Activated CD4-positive, alpha-beta T cell treated with anti-CD3 and anti-CD28 coated beads, Interleukin-2, amount 10 ng/mL, durations not matched to agents 7 days and 5 days (primary cell): ENCODE measurements around the gene MET. TPM values are rescaled to one million over a fixed set of nuclear protein-coding genes. Genes with fewer than 3 reads are reported as not detected.
"Not testable (repeated sequence)": the region's sequence is repeated elsewhere in the genome, so short reads cannot be mapped to it uniquely, and the experiment has no call there.

Source experiments
- CTCF ChIA-PET: fragments of 350-600 bp; sonication (Branson Sonifier 250); formaldehyde crosslinking; loops from one replicate; lab custom pipeline; 2021; ENCODE audit warnings: antibody characterized with exemption; lab: Charles Lee
- POLR2A ChIA-PET: fragments of 350-600 bp; sonication (Branson Sonifier 250); formaldehyde crosslinking; loops from one replicate; lab custom pipeline; 2021; ENCODE audit warnings: antibody characterized with exemption; lab: Charles Lee
- DNase-seq: peaks from one replicate; pipeline ENCODE4 v3.0.0-alpha.2; 2020
- H3K27ac Mint-ChIP-seq: one replicate; pipeline ENCODE4 v1.8.0; 2021; ENCODE audit warnings: mild to moderate bottlenecking, moderate library complexity, mixed read lengths
- H3K27me3 Mint-ChIP-seq: one replicate; pipeline ENCODE4 v1.8.0; 2021; ENCODE audit warnings: mixed read lengths
- H3K36me3 Mint-ChIP-seq: one replicate; pipeline ENCODE4 v1.8.0; 2021; ENCODE audit warnings: low read depth, mixed read lengths
- H3K4me1 Mint-ChIP-seq: one replicate; pipeline ENCODE4 v1.8.0; 2021; ENCODE audit warnings: mixed read lengths
- H3K4me3 Mint-ChIP-seq: one replicate; pipeline ENCODE4 v1.8.0; 2021; ENCODE audit warnings: mild to moderate bottlenecking, moderate library complexity, mixed read lengths
- H3K9me3 Mint-ChIP-seq: one replicate; pipeline ENCODE4 v1.8.0; 2021; ENCODE audit warnings: mixed read lengths
- total RNA-seq, 2 experiments: library from RNA; stranded (reverse); gene quantifications; one replicate each; pipeline ENCODE4 v1.2.3, GENCODE V29; 2021

Gene MET
- under 1 TPM; 0.21 to 0.22 TPM for total RNA-seq

- H3K4me3 Mint-ChIP-seq, result peak within 1 kb of the TSS; percentile 72
- H3K27me3 Mint-ChIP-seq, result peaks cover 68% of the 10 kb centered on the region
- POLR2A ChIA-PET, result no interaction called here
- H3K27ac Mint-ChIP-seq, result no peak within 1 kb of the TSS
- no peaks in the 10 kb centered on the region for H3K36me3 Mint-ChIP-seq
- DNase-seq, result peak; percentile 39
- no peaks in the 10 kb centered on the region for H3K9me3 Mint-ChIP-seq
- H3K4me1 Mint-ChIP-seq, result peaks cover 9% of the 10 kb centered on the region
- CTCF ChIA-PET, result interaction anchor here (0.6 to 0.7 kb wide), 2 partner anchors 13 to 130 kb away, joined by 3 read pairs; no protein-coding TSS in a partner anchor
Observed at GRCh38 chr7:116671681-116672595, at the start of gene MET. MET (plus strand) TSS chr7:116672196; CDS start chr7:116699085, 26,889 bp downstream.

GRCh38 chr7:116626886-116627285, 45.1 kb upstream of the MET start:
- POLR2A ChIA-PET, result no interaction called here
- CTCF ChIA-PET, result no interaction called here
- DNase-seq, result no peak
- no peaks in the 10 kb centered on the region for H3K9me3 Mint-ChIP-seq
- peaks cover 21% of the 10 kb centered on the region for H3K27me3 Mint-ChIP-seq
- H3K36me3 Mint-ChIP-seq, result no peaks in the 10 kb centered on the region
- H3K4me3 Mint-ChIP-seq, result no peak overlapping the region
- H3K27ac Mint-ChIP-seq, result no peak overlapping the region
- no peaks in the 10 kb centered on the region for H3K4me1 Mint-ChIP-seq

- DNase-seq, result no peak
- Mint-ChIP-seq H3K36me3 (no peaks in the 10 kb centered on the region), H3K27me3 (peaks cover 23% of the 10 kb centered on the region), H3K27ac (no peak overlapping the region), H3K4me1 (no peaks in the 10 kb centered on the region), H3K4me3 (no peak overlapping the region), H3K9me3 (no peaks in the 10 kb centered on the region)
- CTCF ChIA-PET, result no interaction called here
- POLR2A ChIA-PET, result no interaction called here
Observed at GRCh38 chr7:116629051-116629463, 42.9 kb upstream of the MET start.

GRCh38 chr7:116630357-116630756, 41.6 kb upstream of the MET start:
- ChIA-PET CTCF (interaction anchor here (0.7 to 1.0 kb wide), 2 partner anchors 46 to 451 kb away, joined by 3 to 6 read pairs; no protein-coding TSS in a partner anchor), POLR2A (no interaction called here)
- Mint-ChIP-seq H3K4me1 (no peaks in the 10 kb centered on the region), H3K27me3 (peaks cover 20% of the 10 kb centered on the region), H3K4me3 (no peak overlapping the region), H3K9me3 (no peaks in the 10 kb centered on the region), H3K36me3 (no peaks in the 10 kb centered on the region), H3K27ac (no peak overlapping the region)
- no peak for DNase-seq

GRCh38 chr7:116630932-116631671, 40.9 kb upstream of the MET start:
- Mint-ChIP-seq H3K4me3 (no peak overlapping the region), H3K27ac (no peak overlapping the region), H3K36me3 (no peaks in the 10 kb centered on the region), H3K4me1 (no peaks in the 10 kb centered on the region), H3K9me3 (no peaks in the 10 kb centered on the region), H3K27me3 (peaks cover 15% of the 10 kb centered on the region)
- ChIA-PET CTCF (no interaction called here), POLR2A (no interaction called here)
- no peak for DNase-seq

GRCh38 chr7:116631676-116632075, 40.3 kb upstream of the MET start:
- POLR2A ChIA-PET, result no interaction called here
- Mint-ChIP-seq H3K9me3 (no peaks in the 10 kb centered on the region), H3K27ac (no peak overlapping the region), H3K27me3 (peaks cover 11% of the 10 kb centered on the region), H3K36me3 (no peaks in the 10 kb centered on the region), H3K4me1 (no peaks in the 10 kb centered on the region), H3K4me3 (no peak overlapping the region)
- CTCF ChIA-PET, result no interaction called here
- DNase-seq, result no peak

GRCh38 chr7:116632384-116632783, 39.6 kb upstream of the MET start:
- Mint-ChIP-seq H3K4me3 (no peak overlapping the region), H3K36me3 (no peaks in the 10 kb centered on the region), H3K27ac (no peak overlapping the region), H3K4me1 (no peaks in the 10 kb centered on the region), H3K27me3 (peaks cover 10% of the 10 kb centered on the region), H3K9me3 (no peaks in the 10 kb centered on the region)
- DNase-seq, result no peak
- CTCF ChIA-PET, result no interaction called here
- POLR2A ChIA-PET, result no interaction called here

GRCh38 chr7:116633131-116633988, 38.6 kb upstream of the MET start:
- H3K4me3 Mint-ChIP-seq, result no peak overlapping the region
- CTCF ChIA-PET, result no interaction called here

GRCh38 chr7:116636997-116637396, 35.0 kb upstream of the MET start:
- ChIA-PET CTCF (no interaction called here), POLR2A (no interaction called here)
- Mint-ChIP-seq H3K27ac (no peak overlapping the region), H3K27me3 (peaks cover 2% of the 10 kb centered on the region), H3K9me3 (no peaks in the 10 kb centered on the region), H3K4me3 (no peak overlapping the region), H3K4me1 (no peaks in the 10 kb centered on the region), H3K36me3 (no peaks in the 10 kb centered on the region)
- no peak for DNase-seq

More at GRCh38 chr7:116633131-116633988, 38.6 kb upstream of the MET start:
- POLR2A ChIA-PET, result no interaction called here
- no peaks in the 10 kb centered on the region for H3K9me3 Mint-ChIP-seq
- no peak overlapping the region for H3K27ac Mint-ChIP-seq
- no peaks in the 10 kb centered on the region for H3K36me3 Mint-ChIP-seq
- DNase-seq, result no peak
- H3K27me3 Mint-ChIP-seq, result peaks cover 7% of the 10 kb centered on the region
- no peaks in the 10 kb centered on the region for H3K4me1 Mint-ChIP-seq

- H3K27ac Mint-ChIP-seq, H3K4me1 Mint-ChIP-seq, DNase-seq, H3K9me3 Mint-ChIP-seq, POLR2A ChIA-PET, H3K27me3 Mint-ChIP-seq, H3K4me3 Mint-ChIP-seq, H3K36me3 Mint-ChIP-seq, CTCF ChIA-PET: not testable (repeated sequence)
Observed at GRCh38 chr7:116638592-116638991, 33.4 kb upstream of the MET start.

GRCh38 chr7:116641551-116642153, 30.3 kb upstream of the MET start:
- no peaks in the 10 kb centered on the region for H3K36me3 Mint-ChIP-seq
- no peak overlapping the region for H3K4me3 Mint-ChIP-seq
- DNase-seq, result no peak
- ChIA-PET CTCF (interaction anchor here (0.5 kb wide), 1 partner anchor 352 kb away, joined by 6 read pairs; no protein-coding TSS in a partner anchor), POLR2A (no interaction called here)
- no peaks in the 10 kb centered on the region for H3K9me3 Mint-ChIP-seq
- no peak overlapping the region for H3K27ac Mint-ChIP-seq
- H3K27me3 Mint-ChIP-seq, result no peaks in the 10 kb centered on the region
- H3K4me1 Mint-ChIP-seq, result no peaks in the 10 kb centered on the region

- H3K27ac Mint-ChIP-seq, H3K4me3 Mint-ChIP-seq, H3K36me3 Mint-ChIP-seq, H3K4me1 Mint-ChIP-seq, H3K27me3 Mint-ChIP-seq, POLR2A ChIA-PET, DNase-seq, H3K9me3 Mint-ChIP-seq: not testable (repeated sequence)
- CTCF ChIA-PET, result interaction anchor here (0.6 kb wide), 1 partner anchor 46 kb away, joined by 4 read pairs; no protein-coding TSS in a partner anchor
Observed at GRCh38 chr7:116643148-116643547, 28.8 kb upstream of the MET start.
